Large intestine (tissue), 3 donors: ENCODE data around the gene MSANTD1. TPM values are rescaled to one million over a fixed set of nuclear protein-coding genes. Genes with fewer than 3 reads are reported as not detected.

Source experiments
- DNase-seq, 2 donors: peaks; one replicate each; pipeline versions ENCODE4 v3.0.0 to v3.0.0-alpha.2; 2013
- H3K27ac ChIP-seq: one replicate; pipeline ENCODE4 v1.5.1; 2013; ENCODE audit warnings: low read length
- H3K27me3 ChIP-seq: 2 replicates; pipeline ENCODE4 v1.6.1; 2013; ENCODE audit warnings: low read length; ENCODE audit not compliant: control insufficient read depth, insufficient read depth
- H3K36me3 ChIP-seq: 2 replicates; pipeline ENCODE4 v1.6.1; 2013; ENCODE audit warnings: low read length; ENCODE audit not compliant: control insufficient read depth, insufficient read depth
- H3K4me1 ChIP-seq: one replicate; pipeline ENCODE4 v1.6.1; 2013; ENCODE audit warnings: low read length; ENCODE audit not compliant: control insufficient read depth, insufficient read depth
- H3K4me3 ChIP-seq: one replicate; pipeline ENCODE4 v1.5.1; 2013; ENCODE audit warnings: low read length
- H3K9me3 ChIP-seq: one replicate; pipeline ENCODE4 v1.6.1; 2013; ENCODE audit warnings: mild to moderate bottlenecking, low read depth, low read length, moderate library complexity; ENCODE audit not compliant: control insufficient read depth
- WGBS: methylation state at CpG from one replicate; pipeline ENCODE4 v1.1.5; 2013; ENCODE audit warnings: low lambda C conversion rate; ENCODE audit not compliant: insufficient coverage; 5-methylcytosine and 5-hydroxymethylcytosine counted together
- polyA plus RNA-seq: library from polyadenylated mRNA; unstranded; fragments of 120-200 nt; gene quantifications from one replicate; pipeline ENCODE4 v1.2.1, GENCODE V29; 2013

Gene MSANTD1
- polyA plus RNA-seq, 1 donor, result 1.0 TPM

- Histone ChIP-seq H3K27me3 (no peaks in the 10 kb centered on the region), H3K4me3 (no peak overlapping the region), H3K4me1 (peaks cover 3% of the 10 kb centered on the region), H3K36me3 (peaks cover 91% of the 10 kb centered on the region), H3K27ac (no peak overlapping the region), H3K9me3 (no peaks in the 10 kb centered on the region)
- no CpG with 5 or more reads among the region's 2 CpGs for WGBS
- no peak for DNase-seq
Observed at GRCh38 chr4:3217266-3217665, 31.7 kb upstream of the MSANTD1 start.

GRCh38 chr4:3217771-3218170 lies 31.2 kb upstream of the MSANTD1 start:
- DNase-seq, result no peak
- Histone ChIP-seq H3K36me3 (peaks cover 91% of the 10 kb centered on the region), H3K9me3 (no peaks in the 10 kb centered on the region), H3K27ac (no peak overlapping the region), H3K4me3 (no peak overlapping the region), H3K27me3 (no peaks in the 10 kb centered on the region), H3K4me1 (peaks cover 3% of the 10 kb centered on the region)
- WGBS, result no CpG with 5 or more reads among the region's 16 CpGs

- H3K27ac ChIP-seq, result no peak overlapping the region
- no peaks in the 10 kb centered on the region for H3K27me3 ChIP-seq
- H3K36me3 ChIP-seq, result peaks cover 90% of the 10 kb centered on the region
- DNase-seq, result no peak
- WGBS, result no CpG with 5 or more reads among the region's 20 CpGs
- H3K4me1 ChIP-seq, result no peaks in the 10 kb centered on the region
- no peak overlapping the region for H3K4me3 ChIP-seq
- no peaks in the 10 kb centered on the region for H3K9me3 ChIP-seq
Observed at GRCh38 chr4:3218824-3219760, 29.9 kb upstream of the MSANTD1 start.

- Histone ChIP-seq H3K27ac (no peak overlapping the region), H3K9me3 (no peaks in the 10 kb centered on the region), H3K36me3 (peaks cover 94% of the 10 kb centered on the region), H3K27me3 (no peaks in the 10 kb centered on the region), H3K4me3 (no peak overlapping the region), H3K4me1 (no peaks in the 10 kb centered on the region)
- WGBS, result no CpG with 5 or more reads among the region's 9 CpGs
- DNase-seq, result no peak
Observed at GRCh38 chr4:3219761-3220475, 29.0 kb upstream of the MSANTD1 start.

- Histone ChIP-seq H3K36me3 (peaks cover 92% of the 10 kb centered on the region), H3K4me3 (no peak overlapping the region), H3K4me1 (no peaks in the 10 kb centered on the region), H3K27me3 (no peaks in the 10 kb centered on the region), H3K27ac (no peak overlapping the region), H3K9me3 (no peaks in the 10 kb centered on the region)
- no peak for DNase-seq
- WGBS, result 92% methylated on average over 2 of the region's 8 CpGs
Observed at GRCh38 chr4:3220476-3221183, 28.3 kb upstream of the MSANTD1 start.

- WGBS, result no CpG with 5 or more reads among the region's 8 CpGs
- Histone ChIP-seq H3K9me3 (no peaks in the 10 kb centered on the region), H3K27ac (no peak overlapping the region), H3K4me1 (no peaks in the 10 kb centered on the region), H3K4me3 (no peak overlapping the region), H3K36me3 (peaks cover 90% of the 10 kb centered on the region), H3K27me3 (no peaks in the 10 kb centered on the region)
- DNase-seq, result no peak
Observed at GRCh38 chr4:3221184-3221494, 27.8 kb upstream of the MSANTD1 start.

- no CpG with 5 or more reads among the region's 12 CpGs for WGBS
- no peak overlapping the region for H3K4me3 ChIP-seq
- H3K27me3 ChIP-seq, result no peaks in the 10 kb centered on the region
- no peaks in the 10 kb centered on the region for H3K9me3 ChIP-seq
- DNase-seq, result no peak
- peaks cover 87% of the 10 kb centered on the region for H3K36me3 ChIP-seq
- H3K4me1 ChIP-seq, result no peaks in the 10 kb centered on the region
- no peak overlapping the region for H3K27ac ChIP-seq
Observed at GRCh38 chr4:3221996-3222395, 27.0 kb upstream of the MSANTD1 start.

GRCh38 chr4:3223346-3223745 lies 25.6 kb upstream of the MSANTD1 start:
- H3K36me3 ChIP-seq, result peaks cover 81% of the 10 kb centered on the region
- no CpG with 5 or more reads among the region's 11 CpGs for WGBS

GRCh38 chr4:3223956-3224748 lies 24.8 kb upstream of the MSANTD1 start:
- H3K27ac ChIP-seq, result no peak overlapping the region
- H3K36me3 ChIP-seq, result peaks cover 82% of the 10 kb centered on the region
- 100% methylated on average over 2 of the region's 13 CpGs for WGBS
- no peak overlapping the region for H3K4me3 ChIP-seq
- DNase-seq, result no peak
- H3K27me3 ChIP-seq, result no peaks in the 10 kb centered on the region
- H3K9me3 ChIP-seq, result no peaks in the 10 kb centered on the region
- no peaks in the 10 kb centered on the region for H3K4me1 ChIP-seq

More at GRCh38 chr4:3223346-3223745, 25.6 kb upstream of the MSANTD1 start:
- Histone ChIP-seq H3K4me1 (no peaks in the 10 kb centered on the region), H3K9me3 (no peaks in the 10 kb centered on the region), H3K27ac (no peak overlapping the region), H3K27me3 (no peaks in the 10 kb centered on the region), H3K4me3 (no peak overlapping the region)
- DNase-seq, result no peak
